GM23248 (cell line): ENCODE results near the gene ARSK. TPM values are rescaled to one million over a fixed set of nuclear protein-coding genes. Genes with fewer than 3 reads are reported as not detected.

Experiments used
- DNase-seq: peaks from one replicate; pipeline ENCODE4 v3.0.0-alpha.2; 2015
- H2AFZ ChIP-seq: fragments of 200-600 bp; sonication (generic); 2 replicates; pipeline ENCODE4 v1.6.1; 2016; ENCODE audit warnings: antibody characterized with exemption
- H3F3A ChIP-seq: fragments of 200-600 bp; sonication (generic); 2 replicates; pipeline ENCODE4 v1.6.1; 2016; ENCODE audit warnings: mild to moderate bottlenecking, antibody characterized with exemption, mixed run types; ENCODE audit not compliant: insufficient read depth
- H3K27ac ChIP-seq: fragments of 200-600 bp; sonication (generic); 2 replicates; pipeline ENCODE4 v1.5.1; 2016; ENCODE audit warnings: mild to moderate bottlenecking
- H3K27me3 ChIP-seq: fragments of 200-600 bp; sonication (generic); replicated peaks from 2 replicates; pipeline ENCODE4 v1.6.1; 2016; ENCODE audit warnings: mild to moderate bottlenecking; ENCODE audit not compliant: insufficient read depth
- H3K36me3 ChIP-seq: fragments of 200-600 bp; sonication (generic); 2 replicates; pipeline ENCODE4 v1.6.1; 2016; ENCODE audit warnings: low read depth, mild to moderate bottlenecking
- H3K4me1 ChIP-seq: fragments of 200-600 bp; sonication (generic); 2 replicates; pipeline ENCODE4 v1.6.1; 2016; ENCODE audit warnings: mild to moderate bottlenecking; ENCODE audit not compliant: insufficient read depth
- H3K4me2 ChIP-seq: fragments of 200-600 bp; sonication (generic); one replicate; pipeline ENCODE4 v1.6.1; 2016; ENCODE audit warnings: mild to moderate bottlenecking; ENCODE audit not compliant: unreplicated experiment
- H3K4me3 ChIP-seq: fragments of 200-600 bp; sonication (generic); 2 replicates; pipeline ENCODE4 v1.5.1; 2016; ENCODE audit warnings: mild to moderate bottlenecking
- H3K79me2 ChIP-seq: fragments of 200-600 bp; sonication (generic); 2 replicates; pipeline ENCODE4 v1.6.1; 2016; ENCODE audit warnings: mild to moderate bottlenecking; ENCODE audit not compliant: insufficient read depth
- H3K9ac ChIP-seq: fragments of 200-600 bp; sonication (generic); 2 replicates; pipeline ENCODE4 v1.6.1; 2016; ENCODE audit warnings: mild to moderate bottlenecking
- H3K9me2 ChIP-seq: fragments of 200-600 bp; sonication (generic); 2 replicates; pipeline ENCODE4 v1.6.1; 2016; ENCODE audit warnings: mixed run types, mild to moderate bottlenecking, moderate library complexity; ENCODE audit not compliant: insufficient read depth
- H3K9me3 ChIP-seq: fragments of 200-600 bp; sonication (generic); one replicate; pipeline ENCODE4 v1.6.1; 2017; ENCODE audit warnings: low read depth
- H4K20me1 ChIP-seq: fragments of 200-600 bp; sonication (generic); 2 replicates; pipeline ENCODE4 v1.6.0; 2016; ENCODE audit not compliant: insufficient read depth
- EZH2 ChIP-seq: fragments of 200-600 bp; sonication (generic); IDR thresholded peaks from 2 replicates; pipeline ENCODE4 v1.6.1; 2018; ENCODE audit warnings: antibody characterized with exemption, mild to moderate bottlenecking; ENCODE audit not compliant: insufficient read depth, poor library complexity, severe bottlenecking
- EZH2phosphoT487 ChIP-seq: fragments of 200-600 bp; sonication (generic); IDR thresholded peaks from 2 replicates; pipeline ENCODE4 v1.6.1; 2018; ENCODE audit warnings: antibody characterized with exemption, moderate library complexity, mild to moderate bottlenecking, low read depth; ENCODE audit not compliant: insufficient read depth
- WGBS, 2 experiments: methylation state at CpG; one replicate each; pipeline ENCODE4 v1.1.6; 2015 to 2017; ENCODE audit warnings: low lambda C conversion rate in 2 of 2, low coverage in 1 of 2; ENCODE audit errors: missing lambda C conversion rate in 2 of 2; 5-methylcytosine and 5-hydroxymethylcytosine counted together
- in situ Hi-C: fragments of 300-500 bp; cut with MboI; formaldehyde crosslinking; loops from 2 replicates; pipeline ENCODE4 v1.15.0; 2020
- polyA plus RNA-seq: library from polyadenylated mRNA; unstranded; fragments of >200 nt; fragmentation: Nextera tagmentation; extraction: Ambion mirVana; gene quantifications from 2 replicates; pipeline ENCODE4 v1.2.1, GENCODE V29; 2016
- total RNA-seq: library from RNA; depleted of rRNA; stranded (reverse); fragments of >200 nt; shearing (Covaris generic); gene quantifications from 2 replicates; pipeline ENCODE4 v1.2.3, GENCODE V29; 2014

Gene ARSK
- total and polyA plus RNA-seq, 2 experiments from 2014 or later: 12.1 to 14.5 TPM

DNA sequence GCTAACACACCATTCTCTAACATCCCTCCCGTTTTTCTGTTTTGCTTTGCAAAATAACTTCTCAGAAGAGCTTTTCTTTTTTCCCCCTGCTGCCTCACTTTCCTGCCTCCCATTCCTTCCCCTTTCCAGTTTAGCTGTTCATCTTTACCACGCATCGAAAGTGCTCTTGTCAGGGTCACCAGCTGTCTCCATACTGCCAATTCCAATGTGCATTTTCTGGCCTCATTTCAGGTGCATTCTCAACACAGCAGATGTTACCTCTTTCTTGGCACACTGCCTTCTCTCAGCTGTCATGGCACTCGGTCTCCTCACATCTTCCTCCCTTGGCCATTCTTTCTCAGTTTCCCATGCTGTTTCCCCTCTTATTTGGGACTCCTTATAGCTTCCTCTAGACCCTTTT lies 9.5 kb downstream of the ARSK start:
- H3K9me3 ChIP-seq: no peaks in the 10 kb centered on the region
- no peaks in the 10 kb centered on the region for H3K27me3 ChIP-seq
- H3K9ac ChIP-seq: no peak overlapping the region
- H3K36me3 ChIP-seq: 0 out of 2 replicates have a peak, but pooled peaks cover 11% of the 10 kb centered on the region
- TF ChIP-seq EZH2phosphoT487 (no peak), EZH2 (no peak)
- DNase-seq: no peak
- H3K79me2 ChIP-seq: 0 out of 2 replicates have a peak, but pooled peaks cover 2% of the 10 kb centered on the region
- no peak overlapping the region for H3K4me2 ChIP-seq
- no peaks in the 10 kb centered on the region for H3K9me2 ChIP-seq
- no peak overlapping the region for H2AFZ ChIP-seq
- H3K4me3 ChIP-seq: no peak overlapping the region
- no peaks in the 10 kb centered on the region for H4K20me1 ChIP-seq
- H3K4me1 ChIP-seq: no peaks in the 10 kb centered on the region
- no peaks in the 10 kb centered on the region for H3F3A ChIP-seq
- H3K27ac ChIP-seq: no peak overlapping the region
- WGBS, 2 experiments: 71 to 72% methylated on average over 4 of the region's 4 CpGs
- in situ Hi-C loops: no loop called here

GRCh38 chr5:95565280-95565920 lies 10.5 kb downstream of the ARSK start:
- no peaks in the 10 kb centered on the region for H3K9me3 ChIP-seq
- no peaks in the 10 kb centered on the region for H4K20me1 ChIP-seq
- no peak for TF ChIP-seq EZH2
- TF ChIP-seq EZH2phosphoT487: no peak
- H3F3A ChIP-seq: no peaks in the 10 kb centered on the region
- no peaks in the 10 kb centered on the region for H3K9me2 ChIP-seq
- in situ Hi-C loops: no loop called here
- no peaks in the 10 kb centered on the region for H3K27me3 ChIP-seq
- H3K9ac ChIP-seq: no peak overlapping the region
- H3K27ac ChIP-seq: no peak overlapping the region
- WGBS, 2 experiments: 86 to 88% methylated on average over 4 of the region's 4 CpGs
- no peak overlapping the region for H3K4me2 ChIP-seq
- H3K36me3 ChIP-seq: 0 out of 2 replicates have a peak, but pooled peaks cover 11% of the 10 kb centered on the region
- no peaks in the 10 kb centered on the region for H3K79me2 ChIP-seq
- no peaks in the 10 kb centered on the region for H3K4me1 ChIP-seq
- H3K4me3 ChIP-seq: no peak overlapping the region
- no peak overlapping the region for H2AFZ ChIP-seq
- DNase-seq: peak; percentile 9

DNA sequence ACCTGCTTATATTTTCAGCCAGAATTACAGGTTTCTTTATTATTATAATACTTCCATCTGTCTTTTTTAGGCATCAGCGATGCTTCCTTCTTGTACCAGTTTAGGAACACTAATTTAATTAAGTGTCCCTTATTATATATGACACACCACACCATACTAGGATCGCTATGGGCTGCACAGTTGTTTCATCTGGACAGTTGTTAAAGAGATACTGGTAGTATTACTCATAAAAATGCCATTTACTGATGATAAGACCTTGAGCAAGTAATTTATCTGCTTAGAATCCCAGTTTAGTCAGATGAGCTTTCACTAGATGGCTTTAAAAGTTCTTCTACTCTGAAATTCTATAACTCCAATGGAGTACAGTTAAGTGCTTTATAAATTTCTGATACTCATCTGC lies 17.1 kb downstream of the ARSK start:
- Histone ChIP-seq H4K20me1 (no peaks in the 10 kb centered on the region), H3K9ac (no peak overlapping the region), H3K4me3 (no peak overlapping the region), H3K9me2 (no peaks in the 10 kb centered on the region), H3K36me3 (0 out of 2 replicates have a peak, but pooled peaks cover 9% of the 10 kb centered on the region), H3K4me1 (no peaks in the 10 kb centered on the region), H3K79me2 (no peaks in the 10 kb centered on the region), H3K27me3 (no peaks in the 10 kb centered on the region), H2AFZ (no peak overlapping the region), H3K4me2 (no peak overlapping the region), H3K9me3 (no peaks in the 10 kb centered on the region), H3K27ac (no peak overlapping the region), H3F3A (no peaks in the 10 kb centered on the region)
- in situ Hi-C loops: no loop called here
- no peak for DNase-seq
- TF ChIP-seq EZH2phosphoT487: no peak
- no peak for TF ChIP-seq EZH2
- WGBS, 2 experiments: 89 to 97% methylated on average over 2 of the region's 2 CpGs

- Histone ChIP-seq H3K27me3 (no peaks in the 10 kb centered on the region), H3K4me1 (no peaks in the 10 kb centered on the region), H3K36me3 (no peaks in the 10 kb centered on the region), H3K79me2 (no peaks in the 10 kb centered on the region), H2AFZ (no peak overlapping the region), H3K27ac (no peak overlapping the region), H3F3A (no peaks in the 10 kb centered on the region), H4K20me1 (no peaks in the 10 kb centered on the region), H3K4me2 (no peak overlapping the region), H3K9me2 (no peaks in the 10 kb centered on the region), H3K4me3 (no peak overlapping the region), H3K9ac (no peak overlapping the region), H3K9me3 (no peaks in the 10 kb centered on the region)
- WGBS, 2 experiments: 96 to 98% methylated on average over 2 of the region's 2 CpGs
- DNase-seq: no peak
- in situ Hi-C loops: no loop called here
- TF ChIP-seq EZH2phosphoT487 (no peak), EZH2 (no peak)
Measured at GRCh38 chr5:95581576-95581975, 26.7 kb downstream of the ARSK start.
